Measurements from ENCODE around the gene KCNC3.

The KCNC3 gene

DNA sequence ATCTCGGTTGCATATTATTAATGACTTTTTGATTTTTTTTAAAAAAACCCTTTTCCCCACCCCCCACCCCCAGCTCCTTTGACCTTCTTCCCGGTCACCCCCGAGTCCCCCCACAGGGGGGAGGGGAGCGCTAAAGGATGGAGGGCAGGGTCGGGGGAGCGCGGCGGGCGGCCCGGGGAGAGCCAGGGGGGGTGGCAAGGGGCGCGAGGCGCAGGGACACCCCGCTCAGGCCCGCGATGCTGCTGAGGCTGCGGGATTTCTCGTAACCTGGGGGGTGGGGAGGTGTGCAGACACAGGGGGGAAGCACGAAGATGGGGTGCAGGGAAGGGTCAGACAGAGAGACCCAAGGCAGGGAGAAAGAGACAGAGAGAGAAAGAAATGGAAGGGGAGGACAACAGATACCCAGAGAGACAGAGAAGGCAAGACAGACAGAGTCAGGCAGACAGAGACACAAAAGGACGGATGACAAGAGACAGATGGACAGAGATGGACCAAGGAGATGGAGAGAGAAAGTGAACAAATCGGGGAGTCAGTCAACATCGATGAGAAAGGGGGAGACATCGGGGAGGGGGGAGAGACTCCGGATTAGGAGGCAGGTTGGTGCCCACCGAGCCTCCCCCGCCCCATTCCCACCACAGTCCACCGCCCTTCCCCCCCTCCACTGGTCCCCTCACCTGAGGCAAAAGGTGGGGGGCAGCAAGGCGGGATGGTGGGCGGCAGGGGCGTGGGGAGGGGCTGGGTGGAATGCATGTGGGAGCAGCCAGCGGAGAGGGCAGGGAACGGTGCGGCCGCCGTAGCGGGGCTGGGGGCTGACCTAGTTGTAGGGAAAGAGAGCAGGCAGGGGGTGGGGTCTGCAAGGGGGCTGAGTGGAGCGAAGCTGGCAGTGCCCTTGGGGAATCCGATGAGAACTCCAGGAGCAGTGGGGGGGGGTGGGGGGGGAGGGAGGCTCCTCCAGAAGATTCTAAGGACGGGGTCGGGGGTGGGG, 14.2 kb downstream of the KCNC3 start:
- TF ChIP-seq, protein P1, sequence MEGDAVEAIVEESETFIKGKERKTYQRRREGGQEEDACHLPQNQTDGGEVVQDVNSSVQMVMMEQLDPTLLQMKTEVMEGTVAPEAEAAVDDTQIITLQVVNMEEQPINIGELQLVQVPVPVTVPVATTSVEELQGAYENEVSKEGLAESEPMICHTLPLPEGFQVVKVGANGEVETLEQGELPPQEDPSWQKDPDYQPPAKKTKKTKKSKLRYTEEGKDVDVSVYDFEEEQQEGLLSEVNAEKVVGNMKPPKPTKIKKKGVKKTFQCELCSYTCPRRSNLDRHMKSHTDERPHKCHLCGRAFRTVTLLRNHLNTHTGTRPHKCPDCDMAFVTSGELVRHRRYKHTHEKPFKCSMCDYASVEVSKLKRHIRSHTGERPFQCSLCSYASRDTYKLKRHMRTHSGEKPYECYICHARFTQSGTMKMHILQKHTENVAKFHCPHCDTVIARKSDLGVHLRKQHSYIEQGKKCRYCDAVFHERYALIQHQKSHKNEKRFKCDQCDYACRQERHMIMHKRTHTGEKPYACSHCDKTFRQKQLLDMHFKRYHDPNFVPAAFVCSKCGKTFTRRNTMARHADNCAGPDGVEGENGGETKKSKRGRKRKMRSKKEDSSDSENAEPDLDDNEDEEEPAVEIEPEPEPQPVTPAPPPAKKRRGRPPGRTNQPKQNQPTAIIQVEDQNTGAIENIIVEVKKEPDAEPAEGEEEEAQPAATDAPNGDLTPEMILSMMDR (IDR thresholded peaks at IDR 0.05; ENCODE audit: control insufficient read depth, insufficient read depth, low read depth, low read length, missing control alignments) = no peak
- no peak for DNase-seq (ENCODE audit: low read depth)
- no peak overlapping the region for H3K4me3 ChIP-seq (ENCODE audit: control insufficient read depth, low read depth, low read length)

DNA sequence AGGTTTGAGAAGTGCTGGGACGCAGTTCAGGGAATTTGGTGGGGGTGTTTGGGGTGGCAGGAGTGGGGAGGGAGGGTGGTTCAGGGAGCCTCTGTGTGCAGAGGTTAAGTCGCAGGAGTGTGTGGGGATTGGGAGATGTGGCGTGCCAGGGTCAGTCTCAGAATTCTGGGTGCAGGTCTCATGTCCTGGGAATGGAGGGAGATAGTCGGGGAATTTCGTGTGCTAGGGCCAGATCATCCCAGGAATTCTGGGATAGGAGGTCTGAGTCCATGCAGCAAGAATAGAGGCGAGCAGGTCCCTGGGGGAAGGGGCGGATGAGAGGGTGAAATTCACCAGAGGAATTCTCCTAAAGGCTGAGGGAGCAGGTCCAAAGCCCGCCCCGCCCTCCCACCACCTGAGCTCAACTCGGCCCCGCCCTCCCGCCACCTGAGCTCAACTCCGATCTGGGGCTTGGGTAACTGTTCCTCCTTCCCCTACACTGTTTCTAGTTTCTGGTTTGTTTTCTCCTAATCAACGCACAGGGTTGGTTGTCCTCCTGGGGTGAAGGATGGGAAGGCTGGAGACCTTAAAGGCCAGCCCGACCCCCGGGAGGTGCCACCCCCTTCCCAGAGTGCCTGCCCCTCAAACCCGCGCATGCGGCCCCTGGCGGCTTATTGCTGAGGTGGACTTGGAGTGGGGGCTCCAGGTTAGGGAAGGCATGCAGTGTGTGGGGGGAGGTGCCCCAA, 15.2 kb downstream of the KCNC3 start:
- DNase-seq (ENCODE audit: low read depth) = no peak
- TF ChIP-seq, protein P1 (IDR thresholded peaks at IDR 0.05; ENCODE audit: control insufficient read depth, insufficient read depth, low read depth, low read length, missing control alignments) = no peak
- H3K4me3 ChIP-seq (ENCODE audit: control insufficient read depth, low read depth, low read length) = no peak overlapping the region

DNA sequence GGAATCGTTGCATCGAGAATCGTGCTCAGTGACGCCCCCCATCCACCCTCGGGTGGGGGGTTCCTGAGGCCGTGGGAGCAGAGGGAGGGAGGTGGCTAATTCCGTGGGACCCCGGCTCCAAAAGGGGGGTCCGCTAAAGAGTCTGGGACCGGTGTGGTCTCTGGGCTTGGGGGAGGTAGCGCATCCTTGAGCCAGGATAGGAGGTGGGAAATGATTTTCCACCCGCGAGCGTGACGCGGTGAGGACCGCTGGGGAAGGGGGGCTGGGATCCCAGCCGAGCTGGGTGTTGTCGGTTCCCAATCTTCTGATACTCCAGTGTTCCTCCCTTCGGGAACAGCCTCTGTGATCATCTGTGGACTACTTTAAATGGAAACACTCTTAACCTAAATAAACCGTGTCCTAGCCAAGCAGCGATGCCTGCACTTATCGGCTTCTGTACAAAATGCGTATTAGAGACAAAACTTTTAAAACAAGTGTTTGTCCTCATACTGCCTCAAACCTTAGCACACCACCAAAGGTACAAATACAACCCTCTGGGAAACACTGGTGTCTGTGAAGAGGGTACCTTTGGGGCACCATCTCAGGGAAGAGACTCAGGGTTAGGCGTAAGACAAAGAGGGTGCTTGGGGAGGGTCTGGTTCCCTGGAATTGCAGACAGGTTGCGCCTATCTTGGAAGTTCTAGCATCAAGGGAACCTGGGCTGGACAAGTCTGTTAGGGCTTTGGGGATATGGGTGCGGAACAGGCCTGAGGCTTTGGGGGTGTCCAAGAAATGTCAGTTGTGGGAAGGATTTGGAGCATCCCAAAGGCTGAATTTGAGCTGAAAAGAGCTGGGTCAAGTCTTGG, 16.0 kb downstream of the KCNC3 start:
- H3K4me3 ChIP-seq (ENCODE audit: control insufficient read depth, low read depth, low read length) = no peak overlapping the region
- TF ChIP-seq, protein P1 (IDR thresholded peaks at IDR 0.05; ENCODE audit: control insufficient read depth, insufficient read depth, low read depth, low read length, missing control alignments) = no peak
- DNase-seq (ENCODE audit: low read depth) = no peak

DNA sequence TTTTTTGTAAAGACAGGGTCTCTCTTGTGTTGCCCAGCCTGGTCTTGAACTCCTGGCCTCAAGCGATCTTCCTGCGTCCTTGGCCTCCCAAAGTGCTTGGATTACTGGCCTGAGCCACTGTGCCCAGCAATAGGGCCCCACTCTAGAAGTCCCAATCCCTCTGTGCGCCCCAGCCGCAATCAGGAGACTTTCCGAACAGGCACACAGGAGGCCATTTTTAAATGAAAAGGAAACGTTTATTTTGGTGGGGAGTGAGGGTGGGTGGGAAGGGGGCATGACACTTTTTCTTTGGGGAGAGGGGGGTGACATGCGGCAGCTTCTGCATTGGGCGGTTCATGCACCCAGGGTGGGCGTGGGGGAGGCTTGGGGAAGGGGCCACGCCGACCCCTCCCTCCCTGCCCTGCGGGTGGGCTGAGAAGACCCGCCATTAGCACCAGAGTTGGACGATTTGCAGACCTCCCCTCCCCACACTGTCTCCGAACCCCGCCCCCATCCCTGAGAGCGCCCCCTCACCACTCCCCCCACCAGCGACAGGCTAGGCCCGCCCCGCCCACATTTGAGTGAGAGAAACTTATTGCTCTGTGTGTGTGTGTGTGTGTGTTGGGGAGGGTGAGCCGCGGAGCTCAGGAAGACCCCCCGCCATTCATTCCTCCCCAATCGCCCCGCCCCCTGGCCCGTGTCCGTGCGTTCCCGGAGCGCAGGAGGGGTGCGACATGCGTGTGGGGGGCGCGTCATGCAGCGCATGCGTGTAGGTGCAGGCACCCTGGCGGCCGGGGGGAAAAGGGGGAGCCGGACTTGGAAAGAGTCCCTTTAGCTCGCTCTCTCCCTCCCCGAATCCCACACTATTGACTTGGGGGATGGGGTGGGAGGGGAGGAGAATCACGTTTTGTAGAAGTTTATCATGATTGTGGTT, 17.2 kb downstream of the KCNC3 start:
- DNase-seq (ENCODE audit: low read depth) = no peak
- H3K4me3 ChIP-seq (ENCODE audit: control insufficient read depth, low read depth, low read length) = no peak overlapping the region; the same call in 1 of the 2 replicates
- TF ChIP-seq, protein P1 (IDR thresholded peaks at IDR 0.05; ENCODE audit: control insufficient read depth, insufficient read depth, low read depth, low read length, missing control alignments) = no peak

DNA sequence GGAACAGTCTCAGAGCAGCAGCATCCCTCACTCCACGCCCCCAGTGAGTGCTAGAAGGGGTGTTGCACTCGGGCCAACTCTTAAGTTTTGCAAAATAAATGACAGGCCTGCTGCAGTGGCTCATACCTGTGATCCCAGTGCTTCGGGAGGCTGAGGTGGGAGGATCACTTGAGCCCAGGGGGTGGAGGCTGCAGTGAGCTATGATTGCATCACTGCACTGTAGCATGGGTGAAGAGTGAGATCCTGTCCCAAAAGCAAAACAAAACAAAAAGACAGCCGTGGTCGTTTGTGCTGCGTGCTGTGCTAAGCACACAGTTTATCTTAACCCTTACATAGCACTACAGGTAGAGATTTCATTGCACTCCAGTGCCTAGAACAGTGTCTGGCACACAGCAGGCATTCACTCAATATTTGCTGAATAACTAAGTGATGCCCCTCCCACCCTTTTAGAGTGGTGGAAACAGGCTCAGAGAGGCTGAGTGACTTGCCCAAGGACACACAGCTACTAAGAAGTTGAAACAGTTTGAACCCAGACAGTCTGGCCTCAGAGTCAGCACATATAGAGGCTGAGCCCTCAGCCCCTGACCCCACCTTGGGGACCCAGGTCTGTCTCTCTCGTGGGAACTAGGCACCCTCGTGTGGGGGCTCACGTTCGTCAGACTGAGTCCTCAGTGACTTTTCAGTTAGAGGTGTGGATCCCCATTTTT, 18.3 kb downstream of the KCNC3 start:
- DNase-seq (ENCODE audit: low read depth) = no peak
- TF ChIP-seq, protein P1 (IDR thresholded peaks at IDR 0.05; ENCODE audit: control insufficient read depth, insufficient read depth, low read depth, low read length, missing control alignments) = no peak
- H3K4me3 ChIP-seq (ENCODE audit: control insufficient read depth, low read depth, low read length) = no peak overlapping the region

All from AG09309 (cell line).